HepG2 (cell line): ENCODE results near the gene CDHR5. TPM values are rescaled to one million over a fixed set of nuclear protein-coding genes. Genes with fewer than 3 reads are reported as not detected.
A peak's percentile ranks its signal among the peaks of the same experiment; 100 is the strongest.

Experiments
- ATF3 ChIP-seq: sonication (generic); formaldehyde crosslinking; IDR thresholded peaks from 2 replicates; pipeline ENCODE4 v1.4.0; 2020; ENCODE audit warnings: missing genetic modification reagents
- CC2D1A ChIP-seq: sonication (generic); formaldehyde crosslinking; IDR thresholded peaks from 2 replicates; pipeline ENCODE4 v1.8.1; 2023; ENCODE audit warnings: mild to moderate bottlenecking, missing genetic modification reagents
- DDIT3 ChIP-seq: sonication (generic); formaldehyde crosslinking; IDR thresholded peaks from 2 replicates; pipeline ENCODE4 v1.4.0; 2020; ENCODE audit warnings: mild to moderate bottlenecking, missing genetic modification reagents
- GTF3A ChIP-seq: sonication (generic); formaldehyde crosslinking; conservative IDR thresholded peaks from 2 replicates; pipeline ENCODE4 v1.4.0; 2020; ENCODE audit warnings: mild to moderate bottlenecking, missing genetic modification reagents
- IKZF5 ChIP-seq: IDR thresholded peaks from 2 replicates; pipeline ENCODE4 v1.6.1; 2018; ENCODE audit warnings: missing genetic modification reagents, mild to moderate bottlenecking, missing compliant biosample characterization
- KAT7 ChIP-seq: IDR thresholded peaks from 2 replicates; pipeline ENCODE4 v1.6.1; 2018; ENCODE audit warnings: borderline replicate concordance, missing compliant biosample characterization
- KMT2B ChIP-seq: IDR thresholded peaks from 2 replicates; pipeline ENCODE4 v1.6.1; 2016; ENCODE audit warnings: missing genetic modification reagents, missing compliant biosample characterization
- LCORL ChIP-seq, 2 experiments: fragments of 450-650 bp in 1 of 2; sonication (generic) in 1 of 2; formaldehyde crosslinking in 1 of 2; IDR thresholded peaks; 2 replicates each; pipeline versions ENCODE4 v1.5.0 to v1.6.1; 2017 to 2020; ENCODE audit warnings: antibody characterized with exemption in 1 of 2, missing genetic modification reagents in 1 of 2
- MBNL3 ChIP-seq: fragments of 250-450 bp; sonication (Bioruptor Pico); conservative IDR thresholded peaks from 2 replicates; pipeline ENCODE4 v1.8.0; 2022; ENCODE audit warnings: mild to moderate bottlenecking, inconsistent platforms
- POLR2A ChIP-seq, 2 experiments: IDR thresholded peaks; 2 replicates each; pipeline ENCODE4 v1.6.1; 2011; ENCODE audit warnings: low read depth in 2 of 2, low read length in 2 of 2, mild to moderate bottlenecking in 1 of 2, moderate library complexity in 1 of 2; ENCODE audit not compliant: insufficient read depth in 1 of 2
- PREB ChIP-seq: sonication (generic); formaldehyde crosslinking; IDR thresholded peaks from 2 replicates; pipeline ENCODE4 v1.4.0; 2020; ENCODE audit warnings: missing genetic modification reagents
- SMARCE1 ChIP-seq: fragments of 450-650 bp; IDR thresholded peaks from 2 replicates; pipeline ENCODE4 v1.6.1; 2017; ENCODE audit warnings: borderline replicate concordance
- TCF7 ChIP-seq: sonication (generic); IDR thresholded peaks from 2 replicates; pipeline ENCODE4 v1.6.1; 2016; ENCODE audit warnings: antibody characterized with exemption, low read depth
- TFDP2 ChIP-seq: sonication (generic); formaldehyde crosslinking; IDR thresholded peaks from 2 replicates; pipeline ENCODE4 v1.4.0; 2020; ENCODE audit warnings: missing genetic modification reagents
- TIGD3 ChIP-seq: sonication (generic); formaldehyde crosslinking; IDR thresholded peaks from 2 replicates; pipeline ENCODE4 v1.5.1; 2020; ENCODE audit warnings: mild to moderate bottlenecking, missing genetic modification reagents, borderline replicate concordance
- ZBTB14 ChIP-seq: sonication (generic); formaldehyde crosslinking; IDR thresholded peaks from 2 replicates; pipeline ENCODE4 v1.4.0; 2020; ENCODE audit warnings: missing genetic modification reagents
- ZBTB21 ChIP-seq: sonication (generic); formaldehyde crosslinking; IDR thresholded peaks from 2 replicates; pipeline ENCODE4 v1.4.0; 2020; ENCODE audit warnings: missing genetic modification reagents
- ZFP36L1 ChIP-seq: sonication (generic); formaldehyde crosslinking; IDR thresholded peaks from 2 replicates; pipeline ENCODE4 v1.8.0; 2022; ENCODE audit warnings: mild to moderate bottlenecking, missing genetic modification reagents, moderate library complexity
- ZNF354B ChIP-seq: sonication (generic); formaldehyde crosslinking; IDR thresholded peaks from 2 replicates; pipeline ENCODE4 v1.8.0; 2022; ENCODE audit warnings: mild to moderate bottlenecking, missing genetic modification reagents
- ZNF432 ChIP-seq: sonication (generic); formaldehyde crosslinking; IDR thresholded peaks from 2 replicates; pipeline ENCODE4 v1.5.0; 2020; ENCODE audit warnings: missing genetic modification reagents, mild to moderate bottlenecking, borderline replicate concordance
- ZNF616 ChIP-seq: sonication (generic); formaldehyde crosslinking; IDR thresholded peaks from 2 replicates; pipeline ENCODE4 v1.5.0; 2020; ENCODE audit warnings: low read depth, mild to moderate bottlenecking, missing genetic modification reagents
- ZSCAN21 ChIP-seq: sonication (generic); formaldehyde crosslinking; IDR thresholded peaks from 2 replicates; pipeline ENCODE4 v1.8.0; 2022; ENCODE audit warnings: mild to moderate bottlenecking, missing genetic modification reagents, moderate library complexity, borderline replicate concordance
- polyA plus RNA-seq, 8 experiments: library from polyadenylated mRNA; depleted of rRNA in 3 of 8; stranded (reverse) in 7 of 8; unstranded in 1 of 8; fragments of >200 nt; fragmentation: Illumina TruSeq in 4 of 8; extraction: Trizol in 4 of 8; gene quantifications; 2 replicates each; pipeline versions ENCODE4 v1.2.1 to v1.2.3, GENCODE V29; 2011 to 2016; ENCODE audit warnings: low read depth in 4 of 8, missing spikeins in 1 of 8, mixed read lengths in 1 of 8; ENCODE audit not compliant: insufficient read depth in 1 of 8
- total RNA-seq, 5 experiments: library from RNA; depleted of rRNA; stranded (reverse); fragments of >200 nt; fragmentation: Illumina TruSeq; extraction: Trizol; gene quantifications; 2 replicates each; pipeline ENCODE4 v1.2.3, GENCODE V29; 2016; ENCODE audit warnings: low read depth in 1 of 5

The CDHR5 gene
- total and polyA plus RNA-seq, 2 of the 13 experiments (the other 11 are each of a cell fraction or from before 2014, with no cell fraction given), result 0.46 to 0.71 TPM

GRCh38 chr11:579830-580601 is 44.7 kb downstream of the CDHR5 start (continued):
- TF ChIP-seq ZSCAN21 (CRISPR knock-in tag) (peak; percentile 57; the same call in 1 of the 2 replicates), DDIT3 (CRISPR knock-in tag) (no peak), ZFP36L1 (CRISPR knock-in tag) (0 out of 2 replicates have a peak, but pooled peaks have one; percentile 24), IKZF5 (no peak), MBNL3 (CRISPR knock-in tag) (no peak), TFDP2 (CRISPR knock-in tag) (peak; percentile 49; the same call in 1 of the 2 replicates), TIGD3 (CRISPR knock-in tag) (no peak), LCORL (IDR thresholded peaks at IDR 0.05) (no peak), LCORL (CRISPR knock-in tag; IDR thresholded peaks at IDR 0.05) (no peak), ZNF354B (CRISPR knock-in tag) (no peak), GTF3A (no peak), TCF7 (no peak), ZNF432 (CRISPR knock-in tag) (no peak), POLR2A (IDR thresholded peaks at IDR 0.05; ENCODE audit: insufficient read depth in 1 of 2, low read depth in 2 of 2, low read length in 2 of 2) (no peak), KAT7 (no peak), CC2D1A (CRISPR knock-in tag) (no peak), PREB (CRISPR knock-in tag) (no peak), SMARCE1 (no peak), ZBTB14 (CRISPR knock-in tag) (no peak), ZNF616 (no peak), KMT2B (CRISPR knock-in tag) (no peak), ATF3 (no peak), ZBTB21 (no peak)
